ENCODE measurements around the gene AIG1. TPM values are rescaled to one million over a fixed set of nuclear protein-coding genes. Genes with fewer than 3 reads are reported as not detected.
"Not testable (repeated sequence)": the region's sequence is repeated elsewhere in the genome, so short reads cannot be mapped to it uniquely, and the experiment has no call there.

The AIG1 gene
- 10 to 100 TPM; 21.8 to 73.5 (median 29.5) TPM for total RNA-seq

DNA sequence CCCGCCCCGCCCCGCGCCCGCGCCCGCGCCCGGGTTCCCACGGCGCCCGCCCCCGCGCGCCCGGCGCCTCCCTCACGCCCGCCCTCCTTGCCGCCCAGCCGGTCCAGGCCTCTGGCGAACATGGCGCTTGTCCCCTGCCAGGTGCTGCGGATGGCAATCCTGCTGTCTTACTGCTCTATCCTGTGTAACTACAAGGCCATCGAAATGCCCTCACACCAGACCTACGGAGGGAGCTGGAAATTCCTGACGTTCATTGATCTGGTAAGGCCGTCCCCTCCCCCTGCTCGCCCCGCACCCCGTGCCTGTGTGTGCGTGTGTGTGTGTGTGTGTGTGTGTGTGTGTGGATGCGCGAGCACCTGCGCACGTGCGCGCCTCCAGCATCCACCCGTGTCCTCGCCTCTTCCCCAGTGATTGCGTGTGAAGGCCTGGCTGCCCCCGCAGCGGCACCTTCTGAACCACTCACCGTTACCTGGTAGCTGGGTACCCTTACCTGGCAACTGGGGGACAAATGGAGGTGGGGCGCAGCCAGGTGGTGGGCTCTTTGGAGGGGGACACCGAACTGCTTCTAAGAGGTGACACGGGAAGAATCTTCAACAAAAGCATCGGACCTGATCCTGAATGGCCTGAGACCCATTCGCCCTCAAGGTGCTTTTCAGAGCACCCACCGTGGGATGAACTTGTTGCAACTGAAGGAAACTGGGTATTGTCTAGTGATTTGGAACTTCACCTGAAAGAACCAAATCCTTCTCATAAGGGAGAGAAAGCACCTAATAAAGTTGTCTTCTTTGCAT lies at the start of gene AIG1:
TSS of gene AIG1 (plus strand) at position 84 of the 791 bp plus-strand sequence. CDS start at position 121, 37 bp downstream.
- WGBS, 10 experiments: 29 to 90% (median 50%) methylated on average over 1 to 7 of the region's 50 CpGs; no CpG with 5 or more reads in 3 of the 10 experiments
- peak within 1 kb of the TSS; percentile 71 to 93 for H3K27ac ChIP-seq
- ATAC-seq (replicated peaks in 6 of 8): peak; percentile 7 to 79 (median 74)
- in situ Hi-C loops (cut with MboI; ENCODE audit: low pct_unique_long_range_greater_than_20kb in 2 of 9, low sequenced_read_pairs in 9 of 9, unreplicated experiment in 9 of 9): no loop called here
- peaks cover 17 to 22% of the 10 kb centered on the region in 2 donors for H3K4me1 ChIP-seq (replicated peaks in 1 of 2)
- H3K4me3 ChIP-seq: peak within 1 kb of the TSS; percentile 58 to 99 (median 91)

DNA sequence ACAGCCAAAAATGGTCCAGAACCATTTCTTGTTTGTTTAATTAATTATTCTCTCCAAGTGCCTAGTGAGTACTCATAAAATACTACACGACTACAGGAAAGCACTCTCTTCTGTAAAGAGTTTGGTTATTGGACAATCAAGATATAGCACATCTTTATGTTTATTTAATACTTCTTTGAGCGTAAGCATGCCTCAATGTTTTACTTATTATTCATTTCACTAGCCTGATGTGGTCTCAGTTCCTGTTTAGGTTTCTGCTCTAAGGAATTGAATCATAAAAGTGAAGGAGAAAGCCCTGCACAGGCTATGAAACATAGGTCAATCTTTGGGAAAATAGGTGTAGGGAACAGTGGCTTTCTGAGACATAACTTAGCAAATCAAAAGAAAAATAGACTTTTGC lies 45.9 kb upstream of the AIG1 start:
- WGBS, 10 experiments: 58 to 100% (median 84%) methylated on average over 1 to 2 of the region's 2 CpGs
- no peak for ATAC-seq (replicated peaks in 6 of 8)
- in situ Hi-C loops (cut with MboI; ENCODE audit: low pct_unique_long_range_greater_than_20kb in 2 of 9, low sequenced_read_pairs in 9 of 9, unreplicated experiment in 9 of 9): no loop called here
- Histone ChIP-seq H3K4me1 (replicated peaks in 1 of 2) (no peaks in the 10 kb centered on the region), H3K4me3 (no peak overlapping the region), H3K27ac (no peak overlapping the region)

DNA sequence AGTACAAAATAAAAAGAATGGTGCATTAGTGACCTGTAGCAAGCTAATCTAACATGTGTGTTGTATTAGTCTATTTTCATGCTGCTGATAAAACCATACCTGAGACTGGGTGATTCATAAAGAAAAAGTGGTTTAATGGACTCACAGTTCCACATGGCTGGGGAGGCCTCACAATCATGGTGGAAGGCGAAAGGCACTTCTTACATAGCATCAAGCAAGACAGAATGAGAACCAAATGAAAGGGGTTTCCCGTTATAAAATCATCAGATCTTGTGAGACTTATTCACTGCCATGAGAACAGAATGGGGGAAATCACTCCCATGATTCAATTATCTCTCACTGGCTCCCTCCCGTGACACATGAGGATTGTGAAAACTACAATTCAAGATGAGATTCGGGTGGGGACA lies 45.4 kb upstream of the AIG1 start:
- in situ Hi-C loops (cut with MboI; ENCODE audit: low pct_unique_long_range_greater_than_20kb in 2 of 9, low sequenced_read_pairs in 9 of 9, unreplicated experiment in 9 of 9): no loop called here
- Histone ChIP-seq H3K27ac (no peak overlapping the region), H3K4me1 (replicated peaks in 1 of 2) (no peaks in the 10 kb centered on the region), H3K4me3 (no peak overlapping the region)
- no peak for ATAC-seq (replicated peaks in 6 of 8)
- 60 to 100% (median 80%) methylated on average over 1 to 4 of the region's 4 CpGs; no CpG with 5 or more reads in 1 of the 10 experiments for WGBS, 10 experiments

- no peak overlapping the region for H3K4me3 ChIP-seq
- no peak overlapping the region for H3K27ac ChIP-seq
- WGBS, 10 experiments: 0 to 100% (median 76%) methylated on average over 1 to 5 of the region's 5 CpGs; no CpG with 5 or more reads in 1 of the 10 experiments
- in situ Hi-C loops (cut with MboI; ENCODE audit: low pct_unique_long_range_greater_than_20kb in 2 of 9, low sequenced_read_pairs in 9 of 9, unreplicated experiment in 9 of 9): no loop called here
- H3K4me1 ChIP-seq (replicated peaks in 1 of 2): no peaks in the 10 kb centered on the region
- peak in 2 of 8 experiments; percentile 64 to 97 for ATAC-seq (replicated peaks in 6 of 8)
Observed at GRCh38 chr6:143018955-143019354, 41.7 kb upstream of the AIG1 start.

- 75 to 100% (median 90%) methylated on average over 1 to 2 of the region's 2 CpGs; no CpG with 5 or more reads in 5 of the 10 experiments for WGBS, 10 experiments
- not testable (repeated sequence) for ATAC-seq (replicated peaks in 6 of 8)
Observed at GRCh38 chr6:143020862-143021261, 39.8 kb upstream of the AIG1 start.

DNA sequence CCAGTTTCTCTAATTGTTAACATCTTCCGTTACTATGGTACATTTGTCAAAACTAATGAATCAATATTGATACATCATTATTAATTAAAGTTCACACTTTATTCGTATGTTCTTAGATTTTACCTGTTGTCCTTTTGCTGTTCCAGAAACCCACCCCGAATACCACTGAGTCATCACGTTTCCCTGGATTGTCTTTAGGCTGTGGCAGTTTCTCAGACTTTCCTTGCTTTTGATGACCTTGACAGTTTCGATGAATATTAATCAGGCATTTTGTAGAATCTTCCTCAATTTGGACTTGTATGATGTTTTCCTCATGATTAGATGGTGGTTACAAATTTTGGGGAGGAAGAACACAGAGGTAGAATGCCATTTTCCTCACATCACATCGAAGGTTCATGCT lies 39.1 kb upstream of the AIG1 start:
- in situ Hi-C loops (cut with MboI; ENCODE audit: low pct_unique_long_range_greater_than_20kb in 2 of 9, low sequenced_read_pairs in 9 of 9, unreplicated experiment in 9 of 9): no loop called here
- Histone ChIP-seq H3K27ac (no peak overlapping the region), H3K4me1 (replicated peaks in 1 of 2) (no peaks in the 10 kb centered on the region), H3K4me3 (no peak overlapping the region)
- ATAC-seq (replicated peaks in 6 of 8): no peak
- 72 to 100% (median 91%) methylated on average over 1 to 6 of the region's 6 CpGs for WGBS, 10 experiments

More at GRCh38 chr6:143020862-143021261, 39.8 kb upstream of the AIG1 start:
- H3K4me1 ChIP-seq (replicated peaks in 1 of 2); H3K27ac ChIP-seq; H3K4me3 ChIP-seq; in situ Hi-C loops (cut with MboI; ENCODE audit: low pct_unique_long_range_greater_than_20kb in 2 of 9, low sequenced_read_pairs in 9 of 9, unreplicated experiment in 9 of 9): not testable (repeated sequence)

DNA sequence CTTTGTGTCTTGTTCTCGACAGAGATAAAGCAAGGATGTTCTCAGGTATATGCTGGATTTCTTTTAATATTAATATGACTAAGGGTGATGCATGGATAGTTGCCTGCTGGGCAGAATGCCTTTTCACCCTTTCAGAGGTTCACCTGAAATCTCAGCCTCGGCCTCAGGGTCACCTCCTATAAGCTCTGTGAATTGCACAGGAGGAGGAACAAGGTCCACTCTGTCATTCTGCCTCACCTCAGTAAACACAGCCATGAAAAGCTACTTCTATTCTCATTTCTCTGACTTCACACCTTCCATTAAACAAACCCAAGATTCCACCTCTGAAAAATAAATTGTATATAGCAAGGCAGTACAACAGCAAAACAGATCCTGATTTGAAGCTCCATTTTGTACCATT lies 38.1 kb upstream of the AIG1 start:
- H3K4me1 ChIP-seq (replicated peaks in 1 of 2): no peaks in the 10 kb centered on the region
- ATAC-seq (replicated peaks in 6 of 8): no peak
- H3K4me3 ChIP-seq: no peak overlapping the region
- in situ Hi-C loops (cut with MboI; ENCODE audit: low pct_unique_long_range_greater_than_20kb in 2 of 9, low sequenced_read_pairs in 9 of 9, unreplicated experiment in 9 of 9): no loop called here
- 50 to 100% (median 86%) methylated on average over 1 to 2 of the region's 2 CpGs for WGBS, 10 experiments
- no peak overlapping the region for H3K27ac ChIP-seq

GRCh38 chr6:143023695-143024094 lies 37.0 kb upstream of the AIG1 start:
- in situ Hi-C loops (cut with MboI; ENCODE audit: low pct_unique_long_range_greater_than_20kb in 2 of 9, low sequenced_read_pairs in 9 of 9, unreplicated experiment in 9 of 9): no loop called here
- Histone ChIP-seq H3K4me1 (replicated peaks in 1 of 2) (no peaks in the 10 kb centered on the region), H3K4me3 (no peak overlapping the region), H3K27ac (no peak overlapping the region)
- no peak for ATAC-seq (replicated peaks in 6 of 8)
- 22 to 71% (median 40%) methylated on average over 1 of the region's 1 CpG; no CpG with 5 or more reads in 5 of the 10 experiments for WGBS, 10 experiments

- no peak overlapping the region for H3K27ac ChIP-seq
- no peaks in the 10 kb centered on the region for H3K4me1 ChIP-seq (replicated peaks in 1 of 2)
- in situ Hi-C loops (cut with MboI; ENCODE audit: low pct_unique_long_range_greater_than_20kb in 2 of 9, low sequenced_read_pairs in 9 of 9, unreplicated experiment in 9 of 9): loop anchor here in 2 of 9 experiments (25.0 kb wide), 1 partner anchor 338 kb away; no protein-coding TSS in a partner anchor
- H3K4me3 ChIP-seq: no peak overlapping the region
- no peak for ATAC-seq (replicated peaks in 6 of 8)
Observed at GRCh38 chr6:143024977-143025376, 35.7 kb upstream of the AIG1 start.

- 42 to 100% (median 85%) methylated on average over 1 to 5 of the region's 5 CpGs; no CpG with 5 or more reads in 1 of the 10 experiments for WGBS, 10 experiments
- H3K27ac ChIP-seq: no peak overlapping the region
- no peaks in the 10 kb centered on the region for H3K4me1 ChIP-seq (replicated peaks in 1 of 2)
- in situ Hi-C loops (cut with MboI; ENCODE audit: low pct_unique_long_range_greater_than_20kb in 2 of 9, low sequenced_read_pairs in 9 of 9, unreplicated experiment in 9 of 9): loop anchor here in 2 of 9 experiments (25.0 kb wide), 1 partner anchor 340 kb away; no protein-coding TSS in a partner anchor
- peak in 3 of 8 experiments; percentile 30 to 57 (median 30) for ATAC-seq (replicated peaks in 6 of 8)
- H3K4me3 ChIP-seq: no peak overlapping the region
Observed at GRCh38 chr6:143026696-143027449, 33.8 kb upstream of the AIG1 start.

GRCh38 chr6:143034689-143035334 lies 25.9 kb upstream of the AIG1 start:
- Histone ChIP-seq H3K4me1 (replicated peaks in 1 of 2) (no peaks in the 10 kb centered on the region), H3K4me3 (no peak overlapping the region), H3K27ac (no peak overlapping the region)
- WGBS, 10 experiments: 33 to 100% (median 83%) methylated on average over 1 to 8 of the region's 9 CpGs; no CpG with 5 or more reads in 2 of the 10 experiments
- no peak for ATAC-seq (replicated peaks in 6 of 8)
- in situ Hi-C loops (cut with MboI; ENCODE audit: low pct_unique_long_range_greater_than_20kb in 2 of 9, low sequenced_read_pairs in 9 of 9, unreplicated experiment in 9 of 9): loop anchor here in 2 of 9 experiments (25.0 kb wide), 1 partner anchor 348 kb away; no protein-coding TSS in a partner anchor

- Histone ChIP-seq H3K4me3 (no peak overlapping the region), H3K4me1 (replicated peaks in 1 of 2) (no peaks in the 10 kb centered on the region), H3K27ac (no peak overlapping the region)
- ATAC-seq (replicated peaks in 6 of 8): no peak
- WGBS, 10 experiments: 28 to 94% (median 51%) methylated on average over 1 to 2 of the region's 2 CpGs
- in situ Hi-C loops (cut with MboI; ENCODE audit: low pct_unique_long_range_greater_than_20kb in 2 of 9, low sequenced_read_pairs in 9 of 9, unreplicated experiment in 9 of 9): loop anchor here in 2 of 9 experiments (25.0 kb wide), 1 partner anchor 350 kb away; no protein-coding TSS in a partner anchor
Observed at GRCh38 chr6:143037470-143037869, 23.2 kb upstream of the AIG1 start.

GRCh38 chr6:143038833-143039232 lies 21.9 kb upstream of the AIG1 start:
- ATAC-seq (replicated peaks in 6 of 8): no peak
- in situ Hi-C loops (cut with MboI; ENCODE audit: low pct_unique_long_range_greater_than_20kb in 2 of 9, low sequenced_read_pairs in 9 of 9, unreplicated experiment in 9 of 9): loop anchor here in 2 of 9 experiments (25.0 kb wide), 1 partner anchor 352 kb away; no protein-coding TSS in a partner anchor
- H3K27ac ChIP-seq: no peak overlapping the region
- no peaks in the 10 kb centered on the region for H3K4me1 ChIP-seq (replicated peaks in 1 of 2)
- no peak overlapping the region for H3K4me3 ChIP-seq

Data from motor neuron (in vitro differentiated cells).